Measurements from ENCODE around the gene MATN1. TPM values are rescaled to one million over a fixed set of nuclear protein-coding genes. Genes with fewer than 3 reads are reported as not detected.

The MATN1 gene
- total RNA-seq, 2 experiments from 2014 or later = 0.28 to 0.42 TPM

DNA sequence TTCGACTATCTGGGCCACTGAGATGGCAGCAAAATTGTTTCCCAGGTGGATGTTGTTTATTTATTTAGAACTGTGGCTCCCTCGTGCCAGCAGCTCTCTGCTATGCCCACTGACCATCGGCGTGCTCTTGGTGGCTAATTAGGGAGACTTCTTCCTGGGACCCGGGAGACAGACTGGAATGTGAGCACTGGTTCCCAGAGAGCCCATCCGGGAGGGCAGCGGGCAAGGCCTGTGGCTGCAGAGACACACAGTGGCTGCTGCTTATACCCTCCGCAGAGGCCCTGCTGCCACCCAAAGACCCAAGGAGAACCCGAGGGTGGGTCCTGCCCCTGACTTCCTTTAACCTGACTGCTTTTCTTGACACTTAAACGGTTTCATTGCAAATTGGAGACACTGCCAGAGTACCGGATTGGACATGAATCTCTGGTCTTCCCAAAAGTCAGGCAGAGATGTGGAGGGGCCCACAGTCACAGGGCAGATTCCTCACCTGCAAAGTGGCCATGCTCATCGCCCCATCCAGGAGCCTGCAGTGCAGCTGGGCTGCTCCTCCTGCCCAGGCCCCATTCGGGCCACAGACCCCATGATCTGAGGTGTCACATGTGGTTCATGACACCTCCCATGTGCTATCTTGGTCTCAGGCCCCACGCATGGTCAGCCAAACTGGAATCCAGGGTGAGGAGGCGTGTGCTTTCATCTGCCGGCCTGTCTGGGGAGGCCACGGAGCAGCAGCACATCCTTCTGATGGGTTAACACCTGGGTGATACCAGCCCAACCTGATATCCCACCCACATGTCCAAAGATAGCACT is 5.7 kb upstream of the MATN1 start:
- Histone ChIP-seq H3K36me3 (ENCODE audit: insufficient read depth, low read length) (no peaks in the 10 kb centered on the region), H3K9me3 (ENCODE audit: low read length) (no peaks in the 10 kb centered on the region), H3K9me2 (ENCODE audit: insufficient read depth, low read length) (no peaks in the 10 kb centered on the region), H2AFZ (ENCODE audit: low read length) (no peak overlapping the region), H3K4me1 (ENCODE audit: insufficient read depth, low read length, poor library complexity, severe bottlenecking) (peaks cover 37% of the 10 kb centered on the region), H4K20me1 (ENCODE audit: insufficient read depth, low read length) (no peaks in the 10 kb centered on the region), H3K79me2 (ENCODE audit: insufficient read depth, low read depth, low read length) (no peaks in the 10 kb centered on the region), H3K4me3 (ENCODE audit: low read depth, low read length, poor library complexity, severe bottlenecking) (no peak overlapping the region), H3K4me2 (ENCODE audit: low read length) (no peak overlapping the region), H3K27ac (ENCODE audit: low read depth, low read length, poor library complexity, severe bottlenecking) (no peak overlapping the region)
- DNase-seq (ENCODE audit: low spot score) = no peak
- ChIA-PET POLR2A (interaction anchor here (1.3 to 2.7 kb wide), 4 partner anchors 9 to 51 kb away, joined by 4 to 19 read pairs (median 8); no protein-coding TSS in a partner anchor), CTCF (ENCODE audit: unreplicated experiment) (interaction anchor here (0.7 to 1.7 kb wide), 2 partner anchors 51 to 73 kb away, joined by 4 to 7 read pairs; no protein-coding TSS in a partner anchor)
- BruUV-seq (replicated peaks) = no TSS peak
- TF ChIP-seq, protein P1, sequence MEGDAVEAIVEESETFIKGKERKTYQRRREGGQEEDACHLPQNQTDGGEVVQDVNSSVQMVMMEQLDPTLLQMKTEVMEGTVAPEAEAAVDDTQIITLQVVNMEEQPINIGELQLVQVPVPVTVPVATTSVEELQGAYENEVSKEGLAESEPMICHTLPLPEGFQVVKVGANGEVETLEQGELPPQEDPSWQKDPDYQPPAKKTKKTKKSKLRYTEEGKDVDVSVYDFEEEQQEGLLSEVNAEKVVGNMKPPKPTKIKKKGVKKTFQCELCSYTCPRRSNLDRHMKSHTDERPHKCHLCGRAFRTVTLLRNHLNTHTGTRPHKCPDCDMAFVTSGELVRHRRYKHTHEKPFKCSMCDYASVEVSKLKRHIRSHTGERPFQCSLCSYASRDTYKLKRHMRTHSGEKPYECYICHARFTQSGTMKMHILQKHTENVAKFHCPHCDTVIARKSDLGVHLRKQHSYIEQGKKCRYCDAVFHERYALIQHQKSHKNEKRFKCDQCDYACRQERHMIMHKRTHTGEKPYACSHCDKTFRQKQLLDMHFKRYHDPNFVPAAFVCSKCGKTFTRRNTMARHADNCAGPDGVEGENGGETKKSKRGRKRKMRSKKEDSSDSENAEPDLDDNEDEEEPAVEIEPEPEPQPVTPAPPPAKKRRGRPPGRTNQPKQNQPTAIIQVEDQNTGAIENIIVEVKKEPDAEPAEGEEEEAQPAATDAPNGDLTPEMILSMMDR (conservative IDR thresholded peaks at IDR 0.05; ENCODE audit: low read length) = no peak
- TF ChIP-seq EZH2phosphoT487 (IDR thresholded peaks at IDR 0.05; ENCODE audit: borderline replicate concordance, low read depth, low read length) = no peak
- intact Hi-C loops (cut with micrococcal nuclease; ENCODE audit: unreplicated experiment) = no loop called here

DNA sequence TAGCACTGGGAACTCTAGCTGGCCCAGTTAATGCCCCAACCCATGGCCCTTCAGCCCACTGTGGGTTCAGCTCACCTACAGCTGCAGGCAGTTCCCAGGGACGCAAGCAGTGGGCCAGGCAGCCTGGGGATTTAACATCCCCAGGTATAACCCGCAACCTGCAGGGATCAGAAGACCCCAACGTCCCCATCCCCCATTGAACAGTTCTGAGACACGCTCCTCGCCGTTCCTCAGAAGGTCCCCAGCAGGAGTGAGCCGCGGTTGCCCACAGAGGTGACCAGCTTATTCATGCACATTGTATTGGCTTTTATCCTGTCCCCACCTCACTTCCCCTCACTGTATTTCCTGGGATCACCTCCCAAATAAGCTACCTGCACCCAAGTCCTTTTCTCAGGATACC is 5.0 kb upstream of the MATN1 start:
- intact Hi-C loops (cut with micrococcal nuclease; ENCODE audit: unreplicated experiment) = no loop called here
- TF ChIP-seq, protein P1 (conservative IDR thresholded peaks at IDR 0.05; ENCODE audit: low read length) = no peak
- TF ChIP-seq EZH2phosphoT487 (IDR thresholded peaks at IDR 0.05; ENCODE audit: borderline replicate concordance, low read depth, low read length) = no peak
- CTCF ChIA-PET (ENCODE audit: unreplicated experiment) = interaction anchor here (1.0 to 1.3 kb wide), 2 partner anchors 26 to 33 kb away, joined by 3 to 5 read pairs; no protein-coding TSS in a partner anchor
- Histone ChIP-seq H3K9me2 (ENCODE audit: insufficient read depth, low read length) (no peaks in the 10 kb centered on the region), H3K79me2 (ENCODE audit: insufficient read depth, low read depth, low read length) (no peaks in the 10 kb centered on the region), H3K9me3 (ENCODE audit: low read length) (no peaks in the 10 kb centered on the region), H4K20me1 (ENCODE audit: insufficient read depth, low read length) (no peaks in the 10 kb centered on the region), H3K4me3 (ENCODE audit: low read depth, low read length, poor library complexity, severe bottlenecking) (no peak overlapping the region), H3K4me1 (ENCODE audit: insufficient read depth, low read length, poor library complexity, severe bottlenecking) (peaks cover 37% of the 10 kb centered on the region), H3K27ac (ENCODE audit: low read depth, low read length, poor library complexity, severe bottlenecking) (no peak overlapping the region), H3K36me3 (ENCODE audit: insufficient read depth, low read length) (no peaks in the 10 kb centered on the region), H3K4me2 (ENCODE audit: low read length) (no peak overlapping the region), H2AFZ (ENCODE audit: low read length) (no peak overlapping the region)
- no peak for DNase-seq (ENCODE audit: low spot score)
- no TSS peak for BruUV-seq (replicated peaks)
- POLR2A ChIA-PET = interaction anchor here (0.9 to 1.3 kb wide), 2 partner anchors 33 to 52 kb away, joined by 3 to 4 read pairs; no protein-coding TSS in a partner anchor

DNA sequence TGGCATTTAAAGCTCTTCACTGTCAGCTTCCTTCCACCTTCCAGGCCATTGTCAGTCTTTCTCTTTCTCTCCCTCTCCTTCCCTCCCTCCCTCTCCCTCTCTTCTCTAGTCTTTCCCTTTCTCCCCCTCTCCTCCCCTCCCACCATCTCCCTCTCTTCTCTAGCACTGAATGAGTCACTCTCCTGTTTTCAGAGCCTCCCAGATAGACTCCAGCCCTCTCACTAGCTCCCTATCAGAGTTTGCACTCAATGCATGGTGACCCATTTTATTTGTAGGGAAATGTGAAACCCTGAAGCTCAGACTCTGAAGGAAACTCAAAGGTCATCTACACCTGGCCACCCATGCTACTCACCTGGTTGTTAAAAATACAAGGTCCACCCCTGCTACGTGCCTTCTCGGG is 4.4 kb upstream of the MATN1 start:
- Histone ChIP-seq H4K20me1 (ENCODE audit: insufficient read depth, low read length) (no peaks in the 10 kb centered on the region), H3K4me2 (ENCODE audit: low read length) (no peak overlapping the region), H3K27ac (ENCODE audit: low read depth, low read length, poor library complexity, severe bottlenecking) (no peak overlapping the region), H3K36me3 (ENCODE audit: insufficient read depth, low read length) (no peaks in the 10 kb centered on the region), H2AFZ (ENCODE audit: low read length) (no peak overlapping the region), H3K4me1 (ENCODE audit: insufficient read depth, low read length, poor library complexity, severe bottlenecking) (peaks cover 37% of the 10 kb centered on the region), H3K79me2 (ENCODE audit: insufficient read depth, low read depth, low read length) (no peaks in the 10 kb centered on the region), H3K4me3 (ENCODE audit: low read depth, low read length, poor library complexity, severe bottlenecking) (no peak overlapping the region), H3K9me2 (ENCODE audit: insufficient read depth, low read length) (no peaks in the 10 kb centered on the region), H3K9me3 (ENCODE audit: low read length) (no peaks in the 10 kb centered on the region)
- BruUV-seq (replicated peaks) = no TSS peak
- TF ChIP-seq EZH2phosphoT487 (IDR thresholded peaks at IDR 0.05; ENCODE audit: borderline replicate concordance, low read depth, low read length) = no peak
- TF ChIP-seq, protein P1 (conservative IDR thresholded peaks at IDR 0.05; ENCODE audit: low read length) = no peak
- ChIA-PET POLR2A (interaction anchor here (0.9 to 1.3 kb wide), 2 partner anchors 33 to 52 kb away, joined by 3 to 4 read pairs; no protein-coding TSS in a partner anchor), CTCF (ENCODE audit: unreplicated experiment) (interaction anchor here (1.0 to 1.3 kb wide), 3 partner anchors 16 to 33 kb away, joined by 3 to 5 read pairs (median 3); no protein-coding TSS in a partner anchor)
- intact Hi-C loops (cut with micrococcal nuclease; ENCODE audit: unreplicated experiment) = no loop called here
- no peak for DNase-seq (ENCODE audit: low spot score)

Data from OCI-LY7 (cell line).